Liver (tissue), 3 donors: Measurements from ENCODE around the gene FBLIM1.

ENCODE experiments used
- JUND ChIP-seq, 2 donors: IDR thresholded peaks; 2 replicates each; pipeline ENCODE4 v1.6.1; 2016; ENCODE audit warnings: antibody characterized with exemption in 2 of 2
- NR2F2 ChIP-seq: IDR thresholded peaks from 2 replicates; pipeline ENCODE4 v1.6.1; 2016; ENCODE audit warnings: antibody characterized with exemption
- TAF1 ChIP-seq: conservative IDR thresholded peaks from 2 replicates; pipeline ENCODE4 v1.6.1; 2016; ENCODE audit warnings: antibody characterized with exemption, mild to moderate bottlenecking
- TF ChIP-seq, protein P1 (sequence below): fragments of 150-350 bp; IDR thresholded peaks from 2 replicates; pipeline ENCODE4 v1.5.1; 2017; ENCODE audit warnings: improper control_type of control experiment, low read depth, low read length; ENCODE audit not compliant: missing input control
- donor health status: healthy.
- donor health status: healthy.

DNA sequence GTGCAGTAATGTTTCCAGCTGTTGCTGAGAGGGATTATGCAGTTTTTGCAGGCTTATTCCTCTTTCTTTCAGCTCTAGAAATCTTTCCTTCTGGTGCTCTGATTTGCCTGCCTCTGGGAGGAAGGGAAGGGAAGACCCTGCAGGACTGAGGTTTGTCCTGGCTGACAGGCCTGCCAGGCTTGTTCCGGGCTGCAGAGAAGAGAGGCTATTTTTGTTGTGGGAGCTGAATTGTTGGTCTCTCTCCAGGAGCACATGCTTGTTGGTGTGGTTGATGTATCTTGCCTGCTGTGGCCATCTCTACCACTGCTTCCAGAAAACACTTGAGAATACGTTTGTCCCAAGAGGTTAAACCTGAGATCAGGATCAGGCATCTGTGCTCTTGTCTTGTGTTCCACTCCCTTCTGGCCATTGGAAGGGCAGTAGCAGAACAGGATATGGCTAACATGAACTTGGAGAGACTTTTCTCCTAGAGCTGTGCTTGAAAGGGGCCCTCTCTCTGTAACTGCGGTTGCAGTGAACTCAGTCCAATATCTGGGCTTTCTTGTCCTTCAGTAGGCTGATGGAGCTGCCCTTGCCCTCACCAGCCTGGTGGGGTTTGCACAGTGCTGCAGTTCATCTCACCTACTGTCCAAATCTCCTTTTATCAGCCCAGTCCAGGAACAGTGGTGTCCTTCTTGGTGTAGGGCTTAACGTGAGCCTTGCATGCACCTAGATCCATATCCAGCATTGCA, 44.0 kb upstream of the FBLIM1 start:
- TF ChIP-seq, protein P1, sequence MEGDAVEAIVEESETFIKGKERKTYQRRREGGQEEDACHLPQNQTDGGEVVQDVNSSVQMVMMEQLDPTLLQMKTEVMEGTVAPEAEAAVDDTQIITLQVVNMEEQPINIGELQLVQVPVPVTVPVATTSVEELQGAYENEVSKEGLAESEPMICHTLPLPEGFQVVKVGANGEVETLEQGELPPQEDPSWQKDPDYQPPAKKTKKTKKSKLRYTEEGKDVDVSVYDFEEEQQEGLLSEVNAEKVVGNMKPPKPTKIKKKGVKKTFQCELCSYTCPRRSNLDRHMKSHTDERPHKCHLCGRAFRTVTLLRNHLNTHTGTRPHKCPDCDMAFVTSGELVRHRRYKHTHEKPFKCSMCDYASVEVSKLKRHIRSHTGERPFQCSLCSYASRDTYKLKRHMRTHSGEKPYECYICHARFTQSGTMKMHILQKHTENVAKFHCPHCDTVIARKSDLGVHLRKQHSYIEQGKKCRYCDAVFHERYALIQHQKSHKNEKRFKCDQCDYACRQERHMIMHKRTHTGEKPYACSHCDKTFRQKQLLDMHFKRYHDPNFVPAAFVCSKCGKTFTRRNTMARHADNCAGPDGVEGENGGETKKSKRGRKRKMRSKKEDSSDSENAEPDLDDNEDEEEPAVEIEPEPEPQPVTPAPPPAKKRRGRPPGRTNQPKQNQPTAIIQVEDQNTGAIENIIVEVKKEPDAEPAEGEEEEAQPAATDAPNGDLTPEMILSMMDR = no peak
- TF ChIP-seq NR2F2 = no peak
- no peak for TF ChIP-seq JUND (IDR thresholded peaks at IDR 0.05)
- TF ChIP-seq TAF1 = no peak
